MM.1S (cell line): Measurements from ENCODE around the gene PLCB1.

Experiments used
- DNase-seq: peaks from one replicate; pipeline ENCODE4 v3.0.0-alpha.2; 2015
- H2AFZ ChIP-seq: fragments of 300-600 bp; sonication (generic); 2 replicates; pipeline ENCODE4 v1.6.0; 2016; ENCODE audit warnings: antibody characterized with exemption, low read length
- H3F3A ChIP-seq: fragments of 300-600 bp; sonication (generic); 2 replicates; pipeline ENCODE4 v1.6.1; 2016; ENCODE audit warnings: mild to moderate bottlenecking, antibody characterized with exemption, low read length, moderate library complexity, mixed read lengths; ENCODE audit not compliant: insufficient read depth
- H3K27ac ChIP-seq: fragments of 300-600 bp; sonication (generic); 2 replicates; pipeline ENCODE4 v1.5.1; 2016; ENCODE audit warnings: mild to moderate bottlenecking, low read length
- H3K27me3 ChIP-seq: fragments of 300-600 bp; sonication (generic); replicated peaks from 2 replicates; pipeline ENCODE4 v1.6.0; 2016; ENCODE audit warnings: low read length; ENCODE audit not compliant: insufficient read depth
- H3K36me3 ChIP-seq: fragments of 300-600 bp; sonication (generic); replicated peaks from 2 replicates; pipeline ENCODE4 v1.6.1; 2016; ENCODE audit warnings: mild to moderate bottlenecking, low read length, mixed read lengths; ENCODE audit not compliant: insufficient read depth
- H3K4me1 ChIP-seq: fragments of 300-600 bp; sonication (generic); 2 replicates; pipeline ENCODE4 v1.6.1; 2016; ENCODE audit warnings: low read length, mixed read lengths
- H3K4me2 ChIP-seq: fragments of 300-600 bp; sonication (generic); 2 replicates; pipeline ENCODE4 v1.6.0; 2016; ENCODE audit warnings: low read depth, low read length
- H3K4me3 ChIP-seq: fragments of 300-600 bp; sonication (generic); 2 replicates; pipeline ENCODE4 v1.5.1; 2016; ENCODE audit warnings: low read length, mixed read lengths
- H3K79me2 ChIP-seq: fragments of 300-600 bp; sonication (generic); 2 replicates; pipeline ENCODE4 v1.6.1; 2016; ENCODE audit warnings: mixed run types, low read length, mixed read lengths
- H3K9ac ChIP-seq: fragments of 300-600 bp; sonication (generic); 2 replicates; pipeline ENCODE4 v1.6.1; 2016; ENCODE audit warnings: low read length, mixed read lengths
- H3K9me2 ChIP-seq: fragments of 300-600 bp; sonication (generic); replicated peaks from 2 replicates; pipeline ENCODE4 v1.6.1; 2016; ENCODE audit warnings: mild to moderate bottlenecking, low read length, mixed read lengths; ENCODE audit not compliant: insufficient read depth
- H3K9me3 ChIP-seq: fragments of 300-600 bp; sonication (generic); replicated peaks from 2 replicates; pipeline ENCODE4 v1.6.1; 2016; ENCODE audit warnings: mild to moderate bottlenecking, low read length, mixed read lengths; ENCODE audit not compliant: insufficient read depth
- H4K20me1 ChIP-seq: fragments of 300-600 bp; sonication (generic); 2 replicates; pipeline ENCODE4 v1.6.1; 2016; ENCODE audit warnings: mild to moderate bottlenecking, low read length, moderate library complexity, mixed read lengths; ENCODE audit not compliant: insufficient read depth
- EZH2 ChIP-seq: fragments of 300-600 bp; sonication (generic); optimal IDR thresholded peaks from 2 replicates; pipeline ENCODE3; 2017; ENCODE audit warnings: low read depth, mild to moderate bottlenecking, antibody characterized with exemption, low read length, mixed read lengths
- EZH2phosphoT487 ChIP-seq: fragments of 300-600 bp; sonication (generic); IDR thresholded peaks from 2 replicates; pipeline ENCODE4 v1.6.1; 2018; ENCODE audit warnings: antibody characterized with exemption, low read length
- TF ChIP-seq, protein P1 (sequence below): fragments of 300-600 bp; sonication (generic); IDR thresholded peaks from 2 replicates; pipeline ENCODE4 v1.5.1; 2016; ENCODE audit warnings: antibody characterized with exemption, low read length, mixed read lengths

The PLCB1 gene

DNA sequence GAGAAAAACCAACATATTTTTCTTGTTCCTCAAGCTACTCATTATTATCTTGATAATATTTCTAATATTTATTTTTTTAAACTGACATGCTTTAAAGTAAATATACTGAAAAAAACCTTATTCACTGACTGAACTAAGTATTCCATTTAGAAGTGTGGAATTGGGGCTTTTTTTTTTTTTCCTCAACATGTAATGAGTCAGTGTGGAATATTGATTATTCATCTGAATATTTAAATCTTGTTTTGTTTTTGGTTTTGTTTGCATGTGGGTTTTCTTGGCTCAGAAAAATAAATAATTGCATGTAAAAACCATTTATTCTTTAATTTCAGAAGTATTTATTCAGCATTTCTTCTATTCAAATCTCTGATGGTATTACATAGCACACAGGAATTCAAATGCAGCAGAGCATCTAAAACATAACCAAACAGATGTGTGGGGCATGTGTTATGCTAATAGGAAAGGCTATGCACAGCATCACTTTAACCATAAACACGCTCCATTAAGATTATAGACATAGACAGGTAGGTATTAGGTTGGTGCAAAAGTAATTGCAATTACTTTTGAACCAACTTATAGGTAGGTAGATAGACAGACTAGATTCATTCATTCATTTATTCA is 166.5 kb downstream of the PLCB1 start:
- Histone ChIP-seq H3K27ac (no peak overlapping the region), H3K4me2 (no peak overlapping the region), H3K79me2 (no peaks in the 10 kb centered on the region), H3K36me3 (no peaks in the 10 kb centered on the region), H4K20me1 (no peaks in the 10 kb centered on the region), H3K9me2 (no peaks in the 10 kb centered on the region), H3K4me1 (no peaks in the 10 kb centered on the region), H2AFZ (no peak overlapping the region), H3F3A (no peaks in the 10 kb centered on the region), H3K27me3 (no peaks in the 10 kb centered on the region), H3K4me3 (no peak overlapping the region), H3K9me3 (no peaks in the 10 kb centered on the region), H3K9ac (no peak overlapping the region)
- DNase-seq: no peak
- TF ChIP-seq EZH2phosphoT487 (no peak), EZH2 (no peak)
- TF ChIP-seq, protein P1, sequence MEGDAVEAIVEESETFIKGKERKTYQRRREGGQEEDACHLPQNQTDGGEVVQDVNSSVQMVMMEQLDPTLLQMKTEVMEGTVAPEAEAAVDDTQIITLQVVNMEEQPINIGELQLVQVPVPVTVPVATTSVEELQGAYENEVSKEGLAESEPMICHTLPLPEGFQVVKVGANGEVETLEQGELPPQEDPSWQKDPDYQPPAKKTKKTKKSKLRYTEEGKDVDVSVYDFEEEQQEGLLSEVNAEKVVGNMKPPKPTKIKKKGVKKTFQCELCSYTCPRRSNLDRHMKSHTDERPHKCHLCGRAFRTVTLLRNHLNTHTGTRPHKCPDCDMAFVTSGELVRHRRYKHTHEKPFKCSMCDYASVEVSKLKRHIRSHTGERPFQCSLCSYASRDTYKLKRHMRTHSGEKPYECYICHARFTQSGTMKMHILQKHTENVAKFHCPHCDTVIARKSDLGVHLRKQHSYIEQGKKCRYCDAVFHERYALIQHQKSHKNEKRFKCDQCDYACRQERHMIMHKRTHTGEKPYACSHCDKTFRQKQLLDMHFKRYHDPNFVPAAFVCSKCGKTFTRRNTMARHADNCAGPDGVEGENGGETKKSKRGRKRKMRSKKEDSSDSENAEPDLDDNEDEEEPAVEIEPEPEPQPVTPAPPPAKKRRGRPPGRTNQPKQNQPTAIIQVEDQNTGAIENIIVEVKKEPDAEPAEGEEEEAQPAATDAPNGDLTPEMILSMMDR: no peak

GRCh38 chr20:8299921-8300320 is 167.9 kb downstream of the PLCB1 start:
- Histone ChIP-seq H3K36me3 (no peaks in the 10 kb centered on the region), H3K9ac (no peak overlapping the region), H3F3A (no peaks in the 10 kb centered on the region), H3K27ac (no peak overlapping the region), H3K4me3 (no peak overlapping the region), H3K4me1 (peaks cover 3% of the 10 kb centered on the region; the same call in 1 of the 2 replicates), H4K20me1 (no peaks in the 10 kb centered on the region), H3K9me3 (no peaks in the 10 kb centered on the region), H3K79me2 (no peaks in the 10 kb centered on the region), H3K9me2 (no peaks in the 10 kb centered on the region), H3K27me3 (no peaks in the 10 kb centered on the region), H3K4me2 (no peak overlapping the region), H2AFZ (no peak overlapping the region)
- DNase-seq: no peak
- TF ChIP-seq EZH2phosphoT487 (no peak), EZH2 (no peak)
- TF ChIP-seq, protein P1: no peak

DNA sequence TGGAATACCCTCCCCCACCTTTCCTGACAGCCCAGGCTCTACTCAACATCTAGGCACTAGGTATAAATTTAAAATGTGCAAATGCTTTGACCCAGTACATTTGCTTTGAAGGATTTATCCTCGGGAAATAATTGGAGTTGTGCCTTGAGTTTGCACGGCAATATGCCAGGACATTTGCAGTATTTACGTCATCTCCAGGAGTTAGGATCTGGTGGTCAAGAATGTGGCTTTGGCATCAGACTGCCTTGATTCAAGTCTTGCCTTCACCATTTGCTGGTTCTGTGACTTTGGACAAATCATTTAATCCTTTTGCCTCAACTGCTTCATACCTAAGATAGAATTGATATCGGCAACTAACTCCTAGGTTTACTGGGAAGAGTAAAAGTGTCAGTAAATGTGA is 169.6 kb downstream of the PLCB1 start:
- H3K9ac ChIP-seq: no peak overlapping the region
- DNase-seq: no peak
- H3K79me2 ChIP-seq: no peaks in the 10 kb centered on the region
- no peaks in the 10 kb centered on the region for H4K20me1 ChIP-seq
- H3K4me1 ChIP-seq: peaks cover 6% of the 10 kb centered on the region; the same call in 1 of the 2 replicates
- no peaks in the 10 kb centered on the region for H3K36me3 ChIP-seq
- H3K4me3 ChIP-seq: no peak overlapping the region
- H3K27me3 ChIP-seq: no peaks in the 10 kb centered on the region
- H3K27ac ChIP-seq: no peak overlapping the region
- no peaks in the 10 kb centered on the region for H3K9me2 ChIP-seq
- H3F3A ChIP-seq: no peaks in the 10 kb centered on the region
- TF ChIP-seq, protein P1: no peak
- TF ChIP-seq EZH2phosphoT487 (no peak), EZH2 (no peak)
- no peak overlapping the region for H3K4me2 ChIP-seq
- no peak overlapping the region for H2AFZ ChIP-seq
- H3K9me3 ChIP-seq: no peaks in the 10 kb centered on the region
